Right lung (tissue), 5 donors: ENCODE measurements around the gene ATG4B. TPM values are rescaled to one million over a fixed set of nuclear protein-coding genes. Genes with fewer than 3 reads are reported as not detected.

Experiments used
- DNase-seq, 2 donors: peaks; one replicate each; pipeline ENCODE4 v3.0.0-alpha.2; 2013
- polyA plus RNA-seq, 5 donors: library from polyadenylated mRNA; unstranded; fragments of 120-200 nt; gene quantifications; one replicate each; pipeline versions ENCODE4 v1.2.1 to v1.2.3, GENCODE V29; 2013; ENCODE audit warnings: inconsistent platforms in 1 of 5, low replicate concordance in 1 of 5; ENCODE audit not compliant: insufficient read length in 5 of 5, insufficient read depth in 1 of 5

The ATG4B gene
- polyA plus RNA-seq, 5 donors: 65.3 to 87.2 (median 77.6) TPM

- no peak for DNase-seq
Measured at GRCh38 chr2:241637795-241638660, 535 bp downstream of the ATG4B start.

GRCh38 chr2:241638940-241639339, 1.4 kb downstream of the ATG4B start:
- no peak for DNase-seq

- no peak for DNase-seq
Measured at GRCh38 chr2:241639385-241639784, 1.9 kb downstream of the ATG4B start.

GRCh38 chr2:241640165-241640795, 2.8 kb downstream of the ATG4B start:
- no peak for DNase-seq

GRCh38 chr2:241641631-241642030, 4.1 kb downstream of the ATG4B start:
- DNase-seq: no peak

GRCh38 chr2:241645056-241645914, 7.8 kb downstream of the ATG4B start:
- DNase-seq: no peak

GRCh38 chr2:241645915-241646645, 8.6 kb downstream of the ATG4B start:
- no peak for DNase-seq

GRCh38 chr2:241648453-241648852, 11.0 kb downstream of the ATG4B start:
- no peak for DNase-seq

- DNase-seq: no peak
Measured at GRCh38 chr2:241649404-241649803, 11.9 kb downstream of the ATG4B start.

GRCh38 chr2:241649927-241650326, 12.4 kb downstream of the ATG4B start:
- DNase-seq: no peak

GRCh38 chr2:241652142-241652541, 14.6 kb downstream of the ATG4B start:
- DNase-seq: no peak

- DNase-seq: no peak
Measured at GRCh38 chr2:241652722-241653121, 15.2 kb downstream of the ATG4B start.

- no peak for DNase-seq
Measured at GRCh38 chr2:241653210-241653750, 15.8 kb downstream of the ATG4B start.

GRCh38 chr2:241654551-241654950, 17.1 kb downstream of the ATG4B start:
- no peak for DNase-seq

- DNase-seq: no peak
Measured at GRCh38 chr2:241655516-241656189, 18.2 kb downstream of the ATG4B start.

- DNase-seq: no peak
Measured at GRCh38 chr2:241656190-241656741, 18.8 kb downstream of the ATG4B start.

GRCh38 chr2:241657786-241658254, 20.3 kb downstream of the ATG4B start:
- DNase-seq: no peak

- DNase-seq: no peak
Measured at GRCh38 chr2:241658296-241658695, 20.8 kb downstream of the ATG4B start.

- peak; percentile 63 to 67 for DNase-seq
Measured at GRCh38 chr2:241659150-241659739, 21.8 kb downstream of the ATG4B start.
